ENCODE results near the gene PDCD4.
A peak's percentile ranks its signal among the peaks of the same experiment; 100 is the strongest.

PDCD4 gene

DNA sequence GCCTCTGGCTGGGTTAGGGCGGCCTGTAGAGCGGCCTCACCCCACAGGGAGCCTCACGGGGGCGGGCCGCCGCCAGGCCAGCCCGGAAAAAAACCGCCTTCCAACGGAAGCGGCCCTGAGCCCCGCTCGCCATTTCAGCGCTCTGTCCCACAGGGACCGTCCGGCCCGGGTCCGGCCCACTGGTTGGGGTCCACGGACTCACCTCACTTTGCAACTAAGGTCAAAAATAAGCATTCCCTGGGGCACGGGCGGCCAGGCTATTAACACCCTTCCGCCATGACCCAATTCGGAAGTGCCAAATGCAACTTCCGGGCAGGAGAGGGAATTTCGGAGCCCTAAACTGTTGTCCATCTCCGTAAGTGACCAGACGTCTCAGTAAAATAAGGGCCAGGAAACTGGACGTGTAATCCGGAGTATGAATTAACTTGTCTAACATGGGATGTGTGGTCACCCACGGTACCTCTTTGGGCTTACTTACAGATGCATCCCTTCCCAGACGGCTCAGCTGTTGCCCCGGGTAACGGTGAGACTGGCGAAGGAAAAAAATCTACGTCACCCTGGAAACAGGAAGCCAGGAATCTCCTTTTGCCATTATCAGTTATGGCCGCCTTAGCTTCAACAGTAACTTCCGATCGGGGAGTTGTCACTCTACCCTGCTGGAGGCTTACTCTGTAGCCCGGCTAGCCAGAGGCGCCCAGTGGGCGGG, 47.1 kb downstream of the PDCD4 start, which contains the start of gene BBIP1:
Gene BBIP1 (minus strand): TSS at position 538 of the 706 bp plus-strand sequence. CDS start 1,023 bp downstream, outside the sequence.
- DNase-seq = peak in 49 of 56 donors; percentile 52 to 100 (median 87)

- DNase-seq = peak in 40 of 56 donors; percentile 89 to 100 (median 100)
These were observed 47.7 kb downstream of the PDCD4 start, which contains the start of gene SHOC2 for GRCh38 chr10:110919349-110919931. Gene SHOC2 (plus strand): TSS chr10:110919604. CDS start chr10:110964359, 44,755 bp downstream.

DNA sequence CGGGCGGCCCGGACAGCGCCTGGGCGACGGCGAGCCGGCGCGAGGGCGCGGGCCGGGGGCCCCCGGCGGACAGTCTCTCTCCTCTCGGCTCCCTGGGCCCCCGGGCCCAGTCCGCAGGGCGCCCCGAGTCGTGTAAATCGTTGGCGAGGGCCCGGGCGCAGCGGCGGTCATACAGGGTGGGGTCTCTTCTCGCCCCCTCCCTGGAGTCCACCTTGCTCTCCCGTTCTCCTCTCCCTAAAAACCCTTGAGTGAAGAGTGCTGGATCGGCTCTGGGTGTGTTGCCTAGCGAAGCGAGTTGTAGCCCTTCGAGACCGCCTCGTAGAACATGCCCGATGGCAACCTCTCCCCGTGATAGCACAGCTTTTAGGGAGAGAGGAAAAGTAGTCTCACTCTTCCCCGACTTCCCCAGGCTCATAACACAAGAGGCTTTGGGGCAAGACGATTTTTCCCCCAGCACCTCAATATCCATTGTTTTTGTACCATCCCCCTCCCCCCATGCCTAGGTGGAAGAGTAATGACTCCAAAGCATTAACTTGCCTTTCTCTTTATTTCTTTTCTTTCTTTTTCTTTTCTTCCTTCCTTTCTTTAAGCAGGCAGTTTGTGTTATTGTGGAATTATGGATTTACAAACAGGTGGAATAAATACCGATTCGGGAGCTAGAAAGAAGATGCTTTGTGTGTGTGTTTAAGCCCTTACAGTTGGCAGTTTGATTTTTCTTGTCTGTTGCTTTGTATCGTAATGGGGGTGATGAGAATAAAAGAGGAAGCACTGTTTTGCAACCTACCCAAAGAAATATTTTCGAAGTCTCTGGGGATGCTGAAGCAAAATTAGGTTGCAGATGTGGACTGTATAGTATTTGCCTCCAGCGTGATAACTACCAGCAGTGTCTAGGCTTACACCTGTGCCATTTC, 48.5 kb downstream of the PDCD4 start:
- peak in 28 of 56 donors; percentile 2 to 49 (median 30) for DNase-seq

GRCh38 chr10:110923856-110924493, 52.2 kb downstream of the PDCD4 start:
- DNase-seq = no peak

DNA sequence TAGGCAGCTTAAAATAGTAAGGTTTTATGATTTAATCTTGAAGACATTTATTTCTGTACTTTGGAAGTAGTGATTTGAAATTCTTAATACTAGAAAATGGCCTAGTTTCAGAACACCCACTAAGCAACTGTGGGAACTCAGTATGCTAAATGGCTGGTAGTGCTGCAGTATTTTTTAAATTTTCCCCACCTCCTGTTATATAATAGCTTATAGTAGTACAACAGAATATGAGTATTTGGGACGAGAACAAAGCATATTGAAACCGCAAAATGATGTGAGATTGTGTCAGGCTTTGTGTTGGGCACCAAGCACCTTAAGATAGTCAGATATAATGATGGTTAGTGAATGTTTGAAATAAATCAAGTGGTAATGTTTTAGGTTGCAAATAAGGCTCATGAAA, 55.7 kb downstream of the PDCD4 start:
- DNase-seq = no peak

- no peak for DNase-seq
These were observed 60.1 kb downstream of the PDCD4 start for GRCh38 chr10:110931769-110932381.

DNA sequence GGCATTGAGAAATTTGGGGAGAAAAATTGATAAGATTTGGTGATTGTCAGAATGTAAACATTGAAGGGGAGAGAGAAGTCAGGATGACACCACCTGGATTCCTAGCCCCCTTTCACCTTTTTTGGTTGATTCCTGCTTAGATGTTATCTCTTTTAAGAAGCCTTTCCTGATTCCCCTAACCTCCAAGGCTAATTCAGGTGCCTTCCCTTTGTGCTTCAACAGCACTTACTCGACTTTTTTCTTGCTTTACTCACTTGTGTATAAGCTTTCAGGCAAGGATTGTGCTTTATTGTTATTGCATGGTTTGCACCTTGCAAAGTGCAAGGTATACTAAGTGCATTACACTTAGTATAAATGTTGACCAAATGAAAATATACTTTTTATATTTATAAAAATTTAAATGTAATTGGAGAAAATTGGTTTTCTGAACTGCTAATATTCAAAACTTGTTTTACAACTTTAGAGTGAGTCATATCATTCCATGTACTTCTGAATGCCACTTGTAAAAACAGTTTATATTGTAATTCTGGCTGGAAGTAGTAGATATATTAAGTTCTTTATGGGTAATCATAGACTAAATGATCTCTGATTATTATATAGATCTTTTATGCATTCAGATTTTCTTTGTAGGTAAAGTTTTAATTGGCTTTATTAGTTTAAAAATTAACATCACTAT, 60.9 kb downstream of the PDCD4 start:
- DNase-seq = no peak

- no peak for DNase-seq
These were observed 65.0 kb downstream of the PDCD4 start for GRCh38 chr10:110936757-110937156.

DNA sequence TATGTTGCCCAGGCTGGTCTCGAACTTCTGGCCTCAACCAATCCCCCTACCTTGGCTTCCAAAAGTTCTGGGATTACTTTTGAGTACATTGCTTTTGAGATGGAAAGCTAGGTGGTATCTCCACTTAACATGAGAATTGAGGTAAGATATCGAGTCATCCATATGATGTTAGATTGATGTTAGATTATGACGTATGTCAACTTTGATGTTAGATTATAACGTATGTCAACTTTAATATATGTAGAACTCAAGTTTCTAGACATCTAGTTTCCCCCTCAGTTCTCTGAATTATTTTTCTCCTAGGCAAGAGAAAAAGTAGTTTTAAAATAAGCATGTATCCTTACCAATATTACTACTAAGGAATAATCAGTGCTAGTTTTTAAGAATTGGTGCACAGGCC, 67.7 kb downstream of the PDCD4 start:
- no peak for DNase-seq

- no peak for DNase-seq
These were observed 73.2 kb downstream of the PDCD4 start for GRCh38 chr10:110944792-110945396.

DNA sequence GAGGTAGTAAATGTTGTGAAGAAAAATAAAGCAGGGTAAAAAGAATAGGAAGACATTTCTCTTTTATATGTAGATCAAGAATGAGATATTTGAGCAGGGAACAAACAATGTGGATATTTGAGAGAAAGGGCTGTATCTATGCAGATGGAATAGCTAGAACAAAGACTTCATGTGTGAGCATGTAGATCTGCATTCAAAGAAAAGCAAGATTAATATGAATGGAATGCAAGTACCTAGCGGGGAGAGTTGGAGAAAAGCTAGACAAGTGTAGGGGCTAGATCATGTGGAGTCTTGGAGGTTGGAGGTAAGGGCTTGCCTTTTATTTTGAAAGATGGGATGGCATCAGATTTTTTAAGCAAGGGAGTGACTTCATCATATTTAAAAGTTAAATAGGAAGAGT, 74.8 kb downstream of the PDCD4 start:
- no peak for DNase-seq

DNA sequence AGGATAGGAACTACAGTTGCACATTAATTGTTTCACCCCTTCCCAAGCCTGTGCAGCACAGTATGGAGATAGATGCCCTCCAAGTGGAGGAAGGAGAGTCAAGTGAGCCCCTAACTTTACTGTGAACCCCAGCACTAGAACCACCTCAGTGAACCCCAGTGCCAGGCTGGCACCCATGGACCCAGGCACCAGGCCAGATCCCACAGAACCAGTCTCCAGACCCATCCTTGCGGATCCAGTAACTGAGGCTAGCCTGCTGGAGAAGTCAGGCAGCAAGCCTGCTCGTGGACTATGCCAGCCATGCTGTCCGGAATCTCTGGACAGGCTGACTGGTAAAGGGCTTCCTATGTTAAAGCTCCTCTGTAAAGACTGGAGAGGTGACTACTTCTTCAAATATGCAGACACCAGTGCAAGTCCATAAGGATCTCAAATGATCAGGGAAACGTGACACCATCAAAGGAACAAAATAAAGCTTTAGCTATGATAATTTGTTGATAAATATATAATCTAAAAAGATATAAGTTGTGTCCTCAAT, 75.4 kb downstream of the PDCD4 start:
- no peak for DNase-seq
